ENCODE measurements around the gene MMP24.

- TF ChIP-seq CTCF (IDR thresholded peaks at IDR 0.05; ENCODE audit: low read depth, low read length, poor library complexity, severe bottlenecking) (no peak), EZH2phosphoT487 (IDR thresholded peaks at IDR 0.05; ENCODE audit: borderline replicate concordance, low read length) (no peak)
These were observed 30.9 kb downstream of the MMP24 start for GRCh38 chr20:35257175-35257909.

All from DOHH2 (cell line).